Measurements from ENCODE around the gene ST7.

Gene ST7

DNA sequence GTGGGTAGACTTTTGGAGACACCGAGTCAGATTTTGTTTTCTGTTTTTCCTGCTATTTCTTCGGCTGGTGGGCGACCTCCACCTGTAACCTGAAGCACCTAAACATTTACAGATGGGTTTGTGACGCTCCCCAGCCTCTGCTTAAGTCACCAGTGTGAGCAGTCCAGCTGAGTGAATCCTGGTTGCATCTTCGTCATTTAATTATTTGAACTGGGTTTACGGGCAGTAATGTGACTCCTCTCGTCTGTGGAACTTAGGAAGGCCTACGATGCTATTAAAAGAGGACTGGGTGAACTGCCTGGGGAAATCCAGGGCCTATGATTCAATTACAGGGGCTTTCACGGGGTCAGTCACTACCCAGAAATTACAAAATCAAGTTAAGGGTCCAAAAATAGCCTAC lies 317.1 kb downstream of the ST7 start:
- no peak for DNase-seq (ENCODE audit: low read depth, low spot score)

DNA sequence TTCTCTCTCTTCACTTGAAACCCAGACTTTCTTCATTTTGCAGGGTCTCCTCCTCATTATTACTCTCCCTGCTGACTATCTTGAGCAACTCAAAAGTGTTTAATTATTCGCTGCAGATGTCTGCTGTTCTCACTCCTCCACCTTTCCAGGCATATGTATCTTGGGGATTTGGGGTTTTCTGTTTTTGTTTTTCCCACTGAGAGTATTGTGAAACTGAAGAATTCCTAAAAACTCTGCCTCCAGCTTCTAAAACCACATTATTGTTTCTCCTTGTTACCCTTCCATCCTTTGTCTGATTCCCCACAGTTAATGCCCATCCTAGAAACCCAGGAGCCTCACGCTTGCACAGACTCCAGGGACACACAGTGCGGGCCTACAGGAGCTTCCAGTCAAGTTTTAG lies 318.3 kb downstream of the ST7 start:
- DNase-seq (ENCODE audit: low read depth, low spot score), result no peak

DNA sequence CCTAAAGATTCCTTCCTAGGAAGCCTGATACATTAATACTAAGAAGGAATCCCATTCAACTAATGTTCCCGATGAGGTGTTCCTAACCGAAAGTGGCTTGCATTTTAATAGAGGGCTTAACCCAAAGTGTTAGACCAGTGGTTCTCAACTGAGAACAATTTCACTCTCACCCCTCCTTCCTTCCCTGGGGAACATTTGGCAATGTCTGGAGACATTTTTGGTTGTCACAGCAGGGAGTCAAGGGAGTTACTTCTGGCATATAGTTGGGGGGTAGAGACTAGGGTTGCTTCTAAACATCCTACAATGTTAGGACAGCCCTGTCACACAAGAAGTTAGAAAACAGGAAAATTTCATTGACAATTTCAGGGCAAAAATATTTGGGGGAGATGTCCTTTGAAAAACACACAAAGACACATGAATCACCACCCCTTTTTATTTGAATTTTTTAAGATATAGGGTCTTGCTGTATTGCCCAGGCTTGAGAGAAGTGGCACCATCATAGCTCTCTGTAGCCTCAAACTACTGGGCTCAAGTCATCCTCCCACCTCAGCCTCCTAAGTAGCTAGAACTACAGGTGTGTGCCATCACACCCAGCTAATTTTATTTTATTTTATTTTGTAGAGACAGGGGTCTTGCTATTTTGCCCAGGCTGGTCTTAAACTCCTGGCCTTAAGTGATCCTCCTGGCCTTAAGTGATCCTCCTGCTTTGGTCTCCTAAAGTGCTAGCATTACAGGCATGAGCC lies 318.9 kb downstream of the ST7 start:
- no peak for DNase-seq (ENCODE audit: low read depth, low spot score)

DNA sequence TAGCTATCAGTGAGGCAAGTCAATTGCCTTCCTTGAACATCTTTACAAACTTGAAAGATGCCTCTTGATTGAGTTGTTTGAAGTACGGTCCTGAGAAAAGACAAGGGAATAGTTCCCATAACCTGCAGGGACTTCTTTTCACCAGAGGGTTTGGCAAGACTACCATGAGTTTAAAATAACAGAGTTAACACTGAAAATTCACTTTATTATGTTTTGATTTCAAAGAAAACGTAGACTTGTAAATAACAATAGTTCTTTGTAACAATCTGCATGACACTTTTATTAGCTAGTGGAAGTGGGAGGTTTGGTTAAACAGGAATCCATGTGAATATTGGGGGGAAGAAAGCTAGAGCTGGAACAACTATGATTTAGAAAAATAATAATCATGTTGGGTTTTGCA lies 320.0 kb downstream of the ST7 start:
- no peak for DNase-seq (ENCODE audit: low read depth, low spot score)

DNA sequence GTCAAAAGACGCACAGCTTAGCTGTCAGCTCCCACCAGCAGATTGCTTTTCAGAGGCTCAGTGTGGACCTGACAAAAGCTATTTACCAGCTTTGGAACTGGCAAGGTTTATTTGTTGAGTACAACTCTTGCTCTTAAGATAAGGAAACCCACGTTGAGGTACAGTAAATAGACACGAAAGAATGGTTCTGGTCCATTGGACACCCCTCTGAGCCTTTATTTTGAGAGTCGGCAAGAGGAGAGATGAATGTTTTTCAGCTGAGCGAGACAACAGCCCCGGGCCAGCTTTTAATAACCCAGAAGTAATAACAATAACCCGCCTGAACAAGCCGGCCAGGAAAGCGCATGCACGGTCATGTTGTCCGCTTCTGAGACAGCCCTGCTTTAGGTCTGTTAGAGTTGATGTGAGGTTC lies 320.5 kb downstream of the ST7 start:
- no peak for DNase-seq (ENCODE audit: low read depth, low spot score)

DNA sequence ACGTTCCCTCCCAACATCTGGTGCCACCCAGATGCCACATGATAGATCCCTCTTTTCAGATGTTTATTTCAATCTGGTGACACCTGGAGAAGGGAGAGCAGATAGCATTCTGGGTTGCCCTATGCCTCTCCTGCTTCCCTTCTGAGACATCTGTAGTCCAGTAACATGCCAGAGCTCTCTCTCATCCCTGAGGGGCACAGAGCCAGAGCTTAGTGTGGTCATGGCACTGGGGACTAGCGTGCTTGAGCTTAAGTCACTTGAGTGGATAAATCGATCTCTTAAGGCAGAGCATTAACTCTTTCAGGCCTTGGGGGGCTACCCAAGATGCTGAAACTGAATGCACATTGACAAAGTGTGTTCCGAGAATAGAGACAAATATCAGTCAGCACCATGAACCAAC lies 321.6 kb downstream of the ST7 start:
- DNase-seq (ENCODE audit: low read depth, low spot score), result no peak

DNA sequence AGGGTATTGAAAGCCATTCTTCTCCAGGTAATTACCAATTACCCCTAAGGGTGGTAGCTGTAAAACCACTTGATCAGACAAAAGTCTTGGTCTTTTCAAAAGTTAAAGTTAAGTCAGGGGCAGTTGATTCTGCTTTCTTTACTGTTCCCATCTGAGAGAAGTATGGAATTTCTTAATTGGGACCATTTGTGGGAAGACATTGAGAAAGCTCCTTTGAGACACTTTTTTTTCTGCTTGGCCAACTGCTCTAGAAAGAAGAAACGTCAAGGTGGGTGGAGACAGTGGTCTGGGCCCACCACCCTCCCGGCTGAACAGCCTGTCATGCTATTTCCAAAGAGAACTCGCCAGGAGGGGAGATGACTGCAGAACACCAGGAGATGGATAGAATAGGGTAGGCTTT lies 324.3 kb downstream of the ST7 start:
- no peak for DNase-seq (ENCODE audit: low read depth, low spot score)

GRCh38 chr7:117278040-117278439 lies 324.7 kb downstream of the ST7 start:
- DNase-seq (ENCODE audit: low read depth, low spot score), result no peak

GRCh38 chr7:117279203-117279602 lies 325.9 kb downstream of the ST7 start:
- DNase-seq (ENCODE audit: low read depth, low spot score), result no peak

Measured in activated CD4-positive, CD25-positive, alpha-beta regulatory T cell treated with anti-CD3 and anti-CD28 coated beads, Interleukin-2, amount 50 U/mL, for 16 hours (primary cell).